IMR-90 (cell line): Measurements from ENCODE around the gene PRMT5. TPM values are rescaled to one million over a fixed set of nuclear protein-coding genes. Genes with fewer than 3 reads are reported as not detected.

Source experiments
- ATAC-seq: fragments of 200-7000 bp; cut with Tn5 transposase; 2 replicates; pipeline ENCODE4 v1.9.1; 2020; ENCODE audit warnings: low read depth, mild to moderate bottlenecking, moderate library complexity
- BruUV-seq: library from RNA; stranded (reverse); fragments of 400-500 nt; replicated peaks from 2 replicates; lab custom pipeline; 2021; lab: Mats Ljungman, UMichigan
- CTCF ChIA-PET: fragments of 300-600 bp; formaldehyde crosslinking; extraction: SDS; loops from one replicate; lab custom pipeline; 2021; ENCODE audit warnings: antibody characterized with exemption; lab: Yijun Ruan, JAX
- POLR2A ChIA-PET: fragments of 300-600 bp; sonication (Branson Sonifier 250); formaldehyde crosslinking; loops from one replicate; lab custom pipeline; 2022; ENCODE audit warnings: antibody characterized with exemption; ENCODE audit not compliant: unreplicated experiment; lab: Charles Lee
- DNase-seq: peaks from one replicate; pipeline ENCODE4 v3.0.0; 2013
- H2AFZ ChIP-seq: replicated peaks from 2 replicates; pipeline ENCODE3; 2013; ENCODE audit warnings: low read length, mild to moderate bottlenecking; ENCODE audit not compliant: poor library complexity
- H2AK5ac ChIP-seq: 2 replicates; pipeline ENCODE4 v1.6.1; 2013; ENCODE audit warnings: low read depth, low read length, inconsistent platforms
- H2AK9ac ChIP-seq: replicated peaks from 2 replicates; pipeline ENCODE3; 2013; ENCODE audit warnings: mild to moderate bottlenecking, low read depth, low read length, moderate library complexity; ENCODE audit not compliant: poor library complexity
- H2BK120ac ChIP-seq: 2 replicates; pipeline ENCODE4 v1.6.1; 2013; ENCODE audit warnings: low read depth, low read length, inconsistent platforms
- H2BK15ac ChIP-seq: 3 replicates; pipeline ENCODE4 v1.6.1; 2013; ENCODE audit warnings: low read depth, low read length, inconsistent platforms
- H2BK20ac ChIP-seq: 2 replicates; pipeline ENCODE4 v1.6.1; 2013; ENCODE audit warnings: low read depth, mild to moderate bottlenecking, inconsistent platforms, low read length, moderate library complexity
- H2BK5ac ChIP-seq: 2 replicates; pipeline ENCODE4 v1.6.1; 2013; ENCODE audit warnings: mild to moderate bottlenecking, low read depth, low read length, inconsistent platforms; ENCODE audit not compliant: poor library complexity, severe bottlenecking
- H3K14ac ChIP-seq: replicated peaks from 2 replicates; pipeline ENCODE4 v1.6.1; 2013; ENCODE audit warnings: low read depth, low read length, inconsistent platforms
- H3K18ac ChIP-seq: 2 replicates; pipeline ENCODE4 v1.6.1; 2013; ENCODE audit warnings: low read depth, low read length, control low read depth
- H3K23ac ChIP-seq: 2 replicates; pipeline ENCODE4 v1.6.1; 2013; ENCODE audit warnings: low read depth, low read length, inconsistent platforms
- H3K27ac ChIP-seq: 2 replicates; pipeline ENCODE4 v1.5.1; 2013; ENCODE audit warnings: mild to moderate bottlenecking, control low read depth, low read length; ENCODE audit not compliant: insufficient read depth
- H3K27me3 ChIP-seq: 2 replicates; pipeline ENCODE4 v1.6.1; 2013; ENCODE audit warnings: low read length; ENCODE audit not compliant: control insufficient read depth, insufficient read depth
- H3K36me3 ChIP-seq: 2 replicates; pipeline ENCODE4 v1.6.1; 2013; ENCODE audit warnings: low read length, mixed read lengths; ENCODE audit not compliant: control insufficient read depth, insufficient read depth
- H3K4ac ChIP-seq: 2 replicates; pipeline ENCODE4 v1.6.1; 2013; ENCODE audit warnings: low read depth, low read length, inconsistent platforms
- H3K4me1 ChIP-seq: 2 replicates; pipeline ENCODE4 v1.6.1; 2013; ENCODE audit warnings: low read length, mixed read lengths; ENCODE audit not compliant: control insufficient read depth, insufficient read depth
- H3K4me2 ChIP-seq: 2 replicates; pipeline ENCODE4 v1.6.1; 2013; ENCODE audit warnings: low read depth, mild to moderate bottlenecking, control low read depth, low read length, moderate library complexity
- H3K4me3 ChIP-seq: 2 replicates; pipeline ENCODE4 v1.5.1; 2013; ENCODE audit warnings: low read depth, mild to moderate bottlenecking, control low read depth, low read length, moderate library complexity; ENCODE audit not compliant: insufficient read depth
- H3K56ac ChIP-seq: 2 replicates; pipeline ENCODE4 v1.6.1; 2013; ENCODE audit warnings: low read length, inconsistent platforms; ENCODE audit not compliant: insufficient read depth; ENCODE audit errors: extremely low read depth
- H3K79me1 ChIP-seq, 2 experiments: 2 replicates each; pipeline ENCODE4 v1.6.1; 2013; ENCODE audit warnings: low read length in 2 of 2, inconsistent platforms in 1 of 2, low read depth in 1 of 2
- H3K9ac ChIP-seq: 2 replicates; pipeline ENCODE4 v1.6.1; 2013; ENCODE audit warnings: low read depth, low read length, control low read depth
- H3K9me1 ChIP-seq: 2 replicates; pipeline ENCODE4 v1.6.1; 2013; ENCODE audit warnings: low read length, inconsistent platforms; ENCODE audit not compliant: insufficient read depth
- H3K9me3 ChIP-seq: 2 replicates; pipeline ENCODE4 v1.6.1; 2013; ENCODE audit warnings: low read length; ENCODE audit not compliant: control insufficient read depth, insufficient read depth
- H4K20me1 ChIP-seq: 2 replicates; pipeline ENCODE4 v1.6.1; 2013; ENCODE audit warnings: low read length, inconsistent platforms; ENCODE audit not compliant: insufficient read depth
- H4K5ac ChIP-seq: 2 replicates; pipeline ENCODE4 v1.6.1; 2013; ENCODE audit warnings: mild to moderate bottlenecking, low read depth, low read length, control low read depth
- H4K8ac ChIP-seq, 2 experiments: 2 replicates each; pipeline ENCODE4 v1.6.1; 2013; ENCODE audit warnings: low read depth in 2 of 2, low read length in 2 of 2, control low read depth in 1 of 2, inconsistent platforms in 1 of 2
- H4K91ac ChIP-seq: 2 replicates; pipeline ENCODE4 v1.6.1; 2013; ENCODE audit warnings: low read depth, low read length, inconsistent platforms; ENCODE audit not compliant: insufficient read depth
- BHLHE40 ChIP-seq: fragments of 150-350 bp; IDR thresholded peaks from 2 replicates; pipeline ENCODE4 v1.6.1; 2016; ENCODE audit warnings: mild to moderate bottlenecking, low read depth, low read length
- CEBPB ChIP-seq: IDR thresholded peaks from 2 replicates; pipeline ENCODE4 v1.6.1; 2012; ENCODE audit warnings: low read depth, low read length, improper control_type of control experiment
- CHD1 ChIP-seq: IDR thresholded peaks from 2 replicates; pipeline ENCODE4 v1.6.1; 2012; ENCODE audit warnings: low read depth, low read length, improper control_type of control experiment
- CTCF ChIP-seq: conservative IDR thresholded peaks from 2 replicates; pipeline ENCODE4 v1.5.1; 2012; ENCODE audit warnings: mild to moderate bottlenecking, low read depth, low read length, improper control_type of control experiment
- ELK1 ChIP-seq: fragments of 150-350 bp; IDR thresholded peaks from 2 replicates; pipeline ENCODE4 v1.6.1; 2016; ENCODE audit warnings: low read depth, mild to moderate bottlenecking, low read length, moderate library complexity, borderline replicate concordance
- FOS ChIP-seq: fragments of 150-350 bp; IDR thresholded peaks from 2 replicates; pipeline ENCODE4 v1.6.1; 2016; ENCODE audit warnings: low read depth, low read length
- MAFK ChIP-seq: IDR thresholded peaks from 2 replicates; pipeline ENCODE4 v1.6.1; 2012; ENCODE audit warnings: low read depth, low read length, improper control_type of control experiment
- MAZ ChIP-seq: IDR thresholded peaks from 2 replicates; pipeline ENCODE4 v1.6.1; 2012; ENCODE audit warnings: low read depth, mild to moderate bottlenecking, low read length, improper control_type of control experiment, moderate library complexity, borderline replicate concordance
- MXI1 ChIP-seq: IDR thresholded peaks from 2 replicates; pipeline ENCODE4 v1.6.1; 2012; ENCODE audit warnings: low read depth, mild to moderate bottlenecking, low read length, moderate library complexity, borderline replicate concordance
- NFE2L2 ChIP-seq: fragments of 150-350 bp; IDR thresholded peaks from 2 replicates; pipeline ENCODE4 v1.6.1; 2016; ENCODE audit warnings: low read depth, mild to moderate bottlenecking, low read length
- POLR2A ChIP-seq: IDR thresholded peaks from 2 replicates; pipeline ENCODE4 v1.6.1; 2012; ENCODE audit warnings: mild to moderate bottlenecking, low read depth, low read length
- RAD21 ChIP-seq: IDR thresholded peaks from 2 replicates; pipeline ENCODE4 v1.6.1; 2012; ENCODE audit warnings: low read length, improper control_type of control experiment
- RCOR1 ChIP-seq: IDR thresholded peaks from 2 replicates; pipeline ENCODE4 v1.6.1; 2012; ENCODE audit warnings: mild to moderate bottlenecking, low read length, improper control_type of control experiment; ENCODE audit not compliant: insufficient replicate concordance
- RFX5 ChIP-seq: IDR thresholded peaks from 2 replicates; pipeline ENCODE4 v1.8.0; 2012; ENCODE audit warnings: low read depth, mild to moderate bottlenecking, low read length, moderate library complexity
- SMC3 ChIP-seq: fragments of 150-350 bp; IDR thresholded peaks from 2 replicates; pipeline ENCODE4 v1.6.1; 2016; ENCODE audit warnings: low read depth, mild to moderate bottlenecking, antibody characterized with exemption, low read length, moderate library complexity
- USF2 ChIP-seq: fragments of 150-350 bp; IDR thresholded peaks from 2 replicates; pipeline ENCODE4 v1.6.1; 2017; ENCODE audit warnings: mild to moderate bottlenecking, antibody characterized with exemption, low read length, low read depth
- WGBS, 2 experiments: methylation state at CpG; one replicate each; pipeline versions ENCODE4 v1.1.5 to v1.1.7; 2013; ENCODE audit warnings: missing lambda C conversion rate in 2 of 2; ENCODE audit not compliant: insufficient read length in 1 of 2; ENCODE audit errors: extremely low coverage in 2 of 2; 5-methylcytosine and 5-hydroxymethylcytosine counted together
- dilution Hi-C: fragments of 300-500 bp; cut with HindIII; formaldehyde crosslinking; loops from one replicate; pipeline ENCODE4 v1.14.3; 2018; ENCODE audit warnings: low sequenced_read_pairs; ENCODE audit not compliant: unreplicated experiment
- in situ Hi-C: fragments of 300-500 bp; cut with MboI; formaldehyde crosslinking; loops from 3 replicates; pipeline ENCODE4 v1.14.3; 2019; ENCODE audit warnings: low sequenced_read_pairs, inconsistent platforms, mixed read lengths
- intact Hi-C: fragments of 100-400 bp; cut with micrococcal nuclease; formaldehyde crosslinking; loops from 2 replicates; pipeline ENCODE4 v1.10.0; 2022
- polyA plus RNA-seq, 3 experiments: library from polyadenylated mRNA; depleted of rRNA; stranded (reverse); fragments of >200 nt; gene quantifications; 2 replicates each; pipeline ENCODE4 v1.2.3, GENCODE V29; 2012; ENCODE audit warnings: low replicate concordance in 1 of 3
- total RNA-seq: library from RNA; depleted of rRNA; stranded (reverse); fragments of >200 nt; gene quantifications from 2 replicates; pipeline ENCODE4 v1.2.3, GENCODE V29; 2012

Gene PRMT5
- total and polyA plus RNA-seq, 2 of the 4 experiments (the other 2 are of a cell fraction) = 99.3 to 136 TPM

- Histone ChIP-seq H2AFZ (no peak overlapping the region), H2AK9ac (no peak overlapping the region), H3K9me3 (no peaks in the 10 kb centered on the region), H3K79me1 (peaks cover 6 to 21% of the 10 kb centered on the region in 2 experiments), H2BK15ac (no peak overlapping the region), H2AK5ac (no peak overlapping the region), H2BK120ac (no peak overlapping the region), H3K36me3 (peaks cover 57% of the 10 kb centered on the region), H4K20me1 (no peaks in the 10 kb centered on the region), H3K4me3 (no peak overlapping the region), H3K56ac (no peak overlapping the region), H2BK20ac (no peak overlapping the region), H3K23ac (no peak overlapping the region), H3K4me2 (no peak overlapping the region), H3K27ac (no peak overlapping the region), H3K18ac (no peak overlapping the region), H4K8ac (no peak overlapping the region), H3K4ac (no peak overlapping the region), H4K5ac (no peak overlapping the region), H3K27me3 (no peaks in the 10 kb centered on the region), H2BK5ac (no peak overlapping the region), H3K4me1 (no peaks in the 10 kb centered on the region), H4K91ac (no peak overlapping the region), H3K14ac (no peak overlapping the region), H3K9me1 (0 out of 2 replicates have a peak, but pooled peaks cover 3% of the 10 kb centered on the region), H3K9ac (no peak overlapping the region)
- in situ Hi-C loops (no loop called here), dilution Hi-C loops (no loop called here), intact Hi-C loops (no loop called here)
- POLR2A ChIA-PET = no interaction called here
- DNase-seq (no peak), ATAC-seq (no peak)
- 97% methylated on average over 19 of the region's 20 CpGs; no CpG with 5 or more reads in 1 of the 2 experiments for WGBS, 2 experiments
- BruUV-seq = no TSS peak
- TF ChIP-seq RFX5 = no peak
- no peak for TF ChIP-seq NFE2L2
- TF ChIP-seq ELK1 = no peak
- TF ChIP-seq RAD21 = no peak
- TF ChIP-seq CEBPB = no peak
- TF ChIP-seq FOS = no peak
- no peak for TF ChIP-seq MAFK
- no peak for TF ChIP-seq USF2
- no peak for TF ChIP-seq CHD1
- TF ChIP-seq BHLHE40 = no peak
- TF ChIP-seq SMC3 = no peak
- TF ChIP-seq CTCF = no peak
- TF ChIP-seq POLR2A = no peak
- no peak for TF ChIP-seq MXI1
- TF ChIP-seq RCOR1 = no peak
- no peak for TF ChIP-seq MAZ
- CTCF ChIA-PET = no interaction called here
These were observed 23.1 kb downstream of the PRMT5 start for GRCh38 chr14:22906073-22906472.
